ENCODE measurements around the gene HAUS7.

Gene HAUS7

GRCh38 chrX:153470411-153471363 is at the start of gene HAUS7:
Gene HAUS7, minus strand, starts transcription at chrX:153470576. Its CDS starts 19 bp downstream, at chrX:153470557.
- peak; percentile 82 to 88 for DNase-seq

- DNase-seq: no peak
Measured at GRCh38 chrX:153519569-153520286, 49.4 kb upstream of the HAUS7 start.

- no peak for DNase-seq
Measured at GRCh38 chrX:153517946-153518834, 47.8 kb upstream of the HAUS7 start.

GRCh38 chrX:153517423-153517822 is 47.0 kb upstream of the HAUS7 start, which contains the start of gene ATP2B3:
Gene ATP2B3, plus strand, starts transcription at chrX:153517642. Its CDS starts 18,606 bp downstream, at chrX:153536248.
- no peak for DNase-seq

DNA sequence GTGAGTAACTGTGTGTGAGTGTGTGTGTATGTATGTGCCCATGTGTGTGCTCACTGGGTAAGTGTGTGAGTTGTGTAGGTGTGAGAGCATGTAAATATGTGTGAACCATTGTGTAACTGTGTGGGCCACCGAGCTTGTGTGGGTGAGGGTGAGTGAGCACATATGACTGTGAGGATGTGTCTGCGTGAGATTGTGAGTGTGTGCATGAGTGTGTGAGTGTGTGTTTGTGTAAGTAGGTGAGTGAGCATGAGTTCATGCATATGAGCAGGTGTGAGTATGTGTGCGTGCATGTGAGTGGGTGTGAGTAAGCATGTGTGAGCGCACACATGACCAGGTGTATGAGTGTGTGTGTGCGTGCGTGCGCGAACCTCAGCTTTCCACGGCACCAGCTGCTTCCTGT is 45.7 kb upstream of the HAUS7 start:
- DNase-seq: no peak

DNA sequence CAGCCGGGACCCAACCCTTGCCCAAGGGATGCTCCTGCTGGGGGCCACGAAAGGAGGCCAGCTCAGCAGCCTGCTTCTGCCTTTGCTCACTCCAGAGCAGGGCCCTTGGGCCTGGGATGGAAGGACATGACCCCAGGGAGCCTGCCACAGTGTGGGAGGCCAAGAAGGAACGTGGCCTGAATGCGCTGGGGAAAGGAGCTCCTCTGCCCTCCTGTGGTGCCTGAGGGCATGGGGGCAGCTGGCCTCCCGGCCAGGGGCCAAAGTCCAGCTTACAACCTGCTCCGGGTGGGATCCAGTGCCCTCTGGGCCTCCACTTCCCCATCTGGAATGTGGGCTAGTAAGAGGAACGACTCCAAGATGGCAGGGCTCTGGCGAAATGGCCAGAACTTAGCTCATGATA is 45.1 kb upstream of the HAUS7 start:
- no peak for DNase-seq

DNA sequence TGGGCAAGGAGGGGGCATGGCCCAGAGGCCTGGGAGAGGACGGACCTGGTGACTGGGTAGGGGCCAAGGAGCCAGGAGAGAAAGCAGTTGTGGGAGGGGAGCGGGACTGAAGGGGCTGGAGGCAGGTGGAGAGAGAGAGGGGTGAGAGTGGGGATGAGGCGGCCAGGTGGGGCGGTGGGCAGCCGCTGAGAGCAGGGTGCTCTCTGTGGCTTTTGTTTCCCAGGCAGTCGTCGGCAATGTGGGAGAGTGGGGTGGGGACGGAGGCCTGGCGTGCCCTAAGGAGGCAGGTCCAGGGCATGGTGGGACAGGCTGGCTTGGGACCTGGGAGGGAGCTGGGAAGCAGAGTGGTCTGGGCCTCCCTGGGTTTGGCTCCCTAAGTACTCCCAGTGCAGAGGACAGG is 43.9 kb upstream of the HAUS7 start:
- DNase-seq: no peak

- DNase-seq: no peak
Measured at GRCh38 chrX:153513265-153513664, 42.9 kb upstream of the HAUS7 start.

DNA sequence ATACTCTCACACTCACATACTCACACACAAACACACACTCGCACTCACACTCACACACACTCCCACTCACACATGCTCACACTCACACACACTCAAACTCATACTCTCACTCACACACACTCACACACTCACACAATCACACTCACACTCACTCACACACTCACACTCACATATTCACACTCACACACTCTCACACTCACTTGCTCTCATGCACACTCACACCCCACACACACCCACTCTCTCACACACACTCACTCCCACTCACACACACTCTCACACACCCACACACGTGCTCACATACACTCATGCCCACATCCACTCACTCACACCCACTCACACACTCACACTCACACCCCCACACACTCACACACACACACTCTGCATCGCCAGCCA is 42.1 kb upstream of the HAUS7 start:
- DNase-seq: no peak

DNA sequence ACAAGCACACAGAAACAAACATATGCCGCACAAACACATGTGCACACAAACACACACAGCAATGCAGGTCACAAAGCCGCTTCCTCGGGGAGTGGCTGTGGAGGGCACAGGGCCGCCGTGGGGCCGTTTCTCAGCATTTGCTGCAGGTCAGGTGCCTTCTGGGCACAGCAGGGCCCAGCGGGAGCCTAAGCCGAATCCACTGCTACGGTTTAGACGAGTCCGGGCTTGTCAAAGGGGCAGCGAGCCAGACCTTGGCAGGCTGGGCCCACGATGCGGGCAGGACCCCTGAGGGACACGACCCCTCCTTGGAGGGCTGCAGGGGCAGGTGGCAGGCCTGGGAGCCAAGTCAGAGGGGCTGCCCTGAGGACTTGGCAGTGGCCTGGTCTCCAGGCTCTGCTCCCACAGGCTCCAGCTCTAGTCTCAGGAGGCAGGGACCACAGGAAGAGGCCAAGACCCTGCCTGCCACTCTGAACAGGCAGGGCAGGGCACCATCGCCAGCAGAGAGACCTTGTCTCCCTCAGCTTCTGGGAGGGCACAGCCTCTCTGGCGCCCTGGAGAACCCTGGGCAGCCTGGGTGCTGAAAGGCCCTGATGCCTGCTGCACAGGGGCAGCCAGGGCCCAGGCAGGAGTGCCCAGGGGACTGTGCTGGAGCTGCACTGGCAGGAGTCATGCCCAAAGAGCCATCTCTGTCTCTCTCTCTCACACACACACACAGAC is 41.6 kb upstream of the HAUS7 start:
- DNase-seq: no peak

GRCh38 chrX:153510383-153510782 is 40.0 kb upstream of the HAUS7 start:
- no peak for DNase-seq

- no peak for DNase-seq
Measured at GRCh38 chrX:153509592-153509991, 39.2 kb upstream of the HAUS7 start.

DNA sequence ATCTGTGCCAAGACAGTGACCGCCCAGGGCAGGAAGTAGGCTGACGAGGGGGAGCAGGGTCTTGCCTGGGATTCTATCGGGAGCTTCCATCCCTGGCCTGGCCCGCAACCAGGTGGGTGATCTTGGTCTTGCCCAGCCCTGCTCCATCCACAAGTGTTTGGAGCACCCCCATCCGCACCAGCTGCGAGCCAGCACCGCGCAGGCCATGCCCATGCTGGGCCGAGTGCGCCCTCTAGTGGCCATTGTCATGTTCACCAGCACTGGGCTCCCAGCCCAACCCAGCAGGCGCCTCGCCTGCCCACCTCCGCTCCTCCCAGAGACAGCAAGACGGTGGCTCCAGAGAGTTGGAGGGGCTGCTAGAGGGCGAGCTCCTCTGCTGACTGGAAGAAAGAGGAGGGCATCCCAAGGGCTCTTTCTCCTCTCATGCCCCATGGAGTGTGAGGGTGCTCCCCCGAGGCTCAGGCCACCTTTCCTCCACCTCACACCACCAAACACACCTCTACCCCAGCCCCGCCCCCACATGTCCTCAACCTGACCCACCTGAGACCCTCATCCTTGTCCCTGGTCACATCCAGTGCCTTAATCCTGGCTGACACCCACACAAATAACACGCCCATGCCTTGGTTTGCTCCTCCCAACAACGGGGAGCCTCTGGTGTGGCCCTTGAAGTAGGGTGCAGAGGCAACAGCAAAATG is 37.3 kb upstream of the HAUS7 start:
- DNase-seq: peak; percentile 84 to 86

GRCh38 chrX:153505361-153505760 is 35.0 kb upstream of the HAUS7 start:
- DNase-seq: no peak

DNA sequence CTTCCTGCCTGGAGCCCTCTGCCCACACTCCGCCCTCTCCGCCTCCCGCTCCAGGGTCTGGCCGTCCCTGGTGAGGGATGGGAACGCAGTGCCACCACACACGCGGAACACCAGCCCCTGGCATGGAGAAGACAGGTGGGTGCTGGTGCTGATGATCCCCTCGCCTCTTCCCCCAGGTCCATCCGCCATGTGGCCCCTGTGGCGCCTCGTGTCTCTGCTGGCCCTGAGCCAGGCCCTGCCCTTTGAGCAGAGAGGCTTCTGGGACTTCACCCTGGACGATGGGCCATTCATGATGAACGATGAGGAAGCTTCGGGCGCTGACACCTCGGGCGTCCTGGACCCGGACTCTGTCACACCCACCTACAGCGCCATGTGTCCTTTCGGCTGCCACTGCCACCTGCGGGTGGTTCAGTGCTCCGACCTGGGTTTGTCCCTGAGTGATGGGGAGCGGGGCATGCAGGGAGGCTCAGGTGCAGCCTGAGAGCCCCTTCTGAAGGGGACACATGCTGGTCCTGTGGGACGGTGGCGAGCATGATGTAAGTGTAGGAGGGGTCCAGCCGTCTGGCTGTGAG is 34.2 kb upstream of the HAUS7 start:
- no peak for DNase-seq

DNA sequence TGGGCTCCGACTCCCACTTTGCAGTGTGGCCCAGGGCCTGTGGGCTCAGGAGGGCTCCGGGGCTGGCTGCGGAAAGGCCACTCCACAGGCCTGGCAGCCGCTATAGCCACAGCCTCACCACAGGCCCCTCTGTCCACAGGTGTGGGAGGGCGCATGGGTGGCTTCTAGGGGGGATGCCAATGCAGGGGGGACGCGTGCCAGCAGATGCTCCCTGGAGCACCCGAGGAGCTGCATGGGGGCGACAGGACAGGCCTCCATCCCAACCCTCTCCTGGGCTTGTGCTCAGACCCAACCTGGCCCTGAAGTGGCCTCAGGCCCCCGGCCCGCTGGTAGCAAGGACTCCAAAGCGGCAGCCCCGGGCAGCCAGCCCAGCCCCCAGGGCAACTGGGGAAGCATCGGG is 32.4 kb upstream of the HAUS7 start:
- no peak for DNase-seq

DNA sequence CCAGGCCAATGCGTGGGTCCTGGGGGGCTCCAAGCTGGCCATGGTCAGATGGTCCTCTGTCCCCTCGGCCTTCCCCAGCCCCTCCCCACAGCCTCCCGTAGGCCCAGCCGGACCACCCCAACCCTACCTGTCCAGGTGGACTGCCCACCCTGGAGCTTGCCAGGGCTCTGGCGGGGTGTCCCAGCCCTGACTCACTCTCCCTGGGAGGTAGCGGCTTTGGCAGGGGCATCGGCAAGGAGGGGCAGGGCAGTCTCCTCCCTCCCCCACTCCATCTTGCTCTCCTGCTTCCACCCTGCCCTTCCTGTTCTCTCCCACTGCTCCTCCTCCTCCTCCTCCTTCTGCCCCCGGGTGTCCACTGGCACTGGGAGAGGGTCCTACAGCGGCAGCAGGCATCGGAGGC is 31.8 kb upstream of the HAUS7 start:
- no peak for DNase-seq

DNA sequence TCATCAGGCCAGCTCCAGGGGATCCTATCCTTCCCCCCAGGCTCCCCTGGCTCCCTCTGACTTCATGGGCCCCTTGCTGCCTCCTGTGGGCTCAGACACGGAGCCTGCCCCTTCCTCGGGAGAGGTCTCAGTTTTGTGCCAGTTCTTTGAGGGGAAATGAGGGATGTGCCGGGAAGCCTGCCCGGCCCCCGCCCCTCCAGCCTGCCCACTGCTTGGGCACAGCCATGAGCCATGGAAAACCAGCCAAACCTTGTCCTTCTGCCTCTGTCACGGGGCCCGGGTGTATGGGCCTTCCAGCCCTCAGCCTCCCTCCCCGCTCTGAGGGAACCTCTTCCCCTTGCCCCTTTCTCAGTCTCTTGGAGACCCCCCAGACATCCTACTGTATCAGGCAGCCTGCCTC is 31.2 kb upstream of the HAUS7 start:
- no peak for DNase-seq

- no peak for DNase-seq
Measured at GRCh38 chrX:153500676-153501280, 30.4 kb upstream of the HAUS7 start.

DNA sequence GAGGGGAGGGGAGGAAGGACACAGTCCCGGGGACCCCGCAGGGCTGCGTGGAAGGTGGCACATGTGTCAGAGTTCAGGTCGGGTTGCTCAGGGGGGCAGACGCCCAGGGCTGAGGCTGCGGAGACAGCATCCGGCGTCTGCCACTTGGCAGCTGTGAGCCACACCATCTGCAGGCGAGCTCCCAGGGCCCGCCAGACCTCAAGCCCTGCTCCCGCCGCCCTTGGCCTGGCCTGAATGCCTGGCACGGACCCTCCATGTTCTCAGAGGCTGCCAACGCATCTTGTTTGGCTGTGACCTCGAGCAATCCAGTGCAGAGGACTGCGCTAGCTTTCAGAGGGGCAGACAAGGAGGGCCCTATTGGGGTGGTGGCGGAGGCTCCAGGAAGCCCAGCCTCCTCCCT is 29.5 kb upstream of the HAUS7 start:
- DNase-seq: no peak

DNA sequence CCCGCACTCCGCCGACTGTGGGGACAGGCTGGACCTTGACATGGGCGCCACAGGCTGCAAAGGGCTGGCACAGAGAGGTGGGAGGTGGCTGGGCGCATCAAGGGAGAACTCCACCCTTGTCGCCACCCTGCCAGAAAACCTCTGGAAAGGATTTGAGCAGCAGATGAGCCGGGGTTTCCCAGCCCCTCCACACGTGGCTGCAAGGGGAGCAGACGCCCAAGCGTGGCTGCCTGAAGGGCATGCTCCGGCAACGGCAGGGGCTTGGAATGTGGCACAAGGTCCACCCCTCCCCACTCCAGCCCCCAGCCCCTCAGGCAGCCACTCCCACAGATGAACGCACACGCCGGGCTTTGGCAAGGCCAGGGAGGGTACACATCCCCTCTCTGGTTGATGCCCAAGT is 29.0 kb upstream of the HAUS7 start:
- no peak for DNase-seq

All from activated CD4-positive, alpha-beta T cell treated with anti-CD3 and anti-CD28 coated beads, Interleukin-2, amount 50 U/mL, for 48 hours (primary cell).